IMR-90 (cell line): ENCODE measurements around the gene PPP6R3. TPM values are rescaled to one million over a fixed set of nuclear protein-coding genes. Genes with fewer than 3 reads are reported as not detected.

ENCODE experiments used
- ATAC-seq: fragments of 200-7000 bp; cut with Tn5 transposase; 2 replicates; pipeline ENCODE4 v1.9.1; 2020; ENCODE audit warnings: low read depth, mild to moderate bottlenecking, moderate library complexity
- BruUV-seq: library from RNA; stranded (reverse); fragments of 400-500 nt; replicated peaks from 2 replicates; lab custom pipeline; 2021; lab: Mats Ljungman, UMichigan
- CTCF ChIA-PET: fragments of 300-600 bp; formaldehyde crosslinking; extraction: SDS; loops from one replicate; lab custom pipeline; 2021; ENCODE audit warnings: antibody characterized with exemption; lab: Yijun Ruan, JAX
- POLR2A ChIA-PET: fragments of 300-600 bp; sonication (Branson Sonifier 250); formaldehyde crosslinking; loops from one replicate; lab custom pipeline; 2022; ENCODE audit warnings: antibody characterized with exemption; ENCODE audit not compliant: unreplicated experiment; lab: Charles Lee
- DNase-seq: peaks from one replicate; pipeline ENCODE4 v3.0.0; 2013
- H2AFZ ChIP-seq: replicated peaks from 2 replicates; pipeline ENCODE3; 2013; ENCODE audit warnings: low read length, mild to moderate bottlenecking; ENCODE audit not compliant: poor library complexity
- H2AK5ac ChIP-seq: 2 replicates; pipeline ENCODE4 v1.6.1; 2013; ENCODE audit warnings: low read depth, low read length, inconsistent platforms
- H2AK9ac ChIP-seq: replicated peaks from 2 replicates; pipeline ENCODE3; 2013; ENCODE audit warnings: mild to moderate bottlenecking, low read depth, low read length, moderate library complexity; ENCODE audit not compliant: poor library complexity
- H2BK120ac ChIP-seq: 2 replicates; pipeline ENCODE4 v1.6.1; 2013; ENCODE audit warnings: low read depth, low read length, inconsistent platforms
- H2BK15ac ChIP-seq: 3 replicates; pipeline ENCODE4 v1.6.1; 2013; ENCODE audit warnings: low read depth, low read length, inconsistent platforms
- H2BK20ac ChIP-seq: 2 replicates; pipeline ENCODE4 v1.6.1; 2013; ENCODE audit warnings: low read depth, mild to moderate bottlenecking, inconsistent platforms, low read length, moderate library complexity
- H2BK5ac ChIP-seq: 2 replicates; pipeline ENCODE4 v1.6.1; 2013; ENCODE audit warnings: mild to moderate bottlenecking, low read depth, low read length, inconsistent platforms; ENCODE audit not compliant: poor library complexity, severe bottlenecking
- H3K14ac ChIP-seq: replicated peaks from 2 replicates; pipeline ENCODE4 v1.6.1; 2013; ENCODE audit warnings: low read depth, low read length, inconsistent platforms
- H3K18ac ChIP-seq: 2 replicates; pipeline ENCODE4 v1.6.1; 2013; ENCODE audit warnings: low read depth, low read length, control low read depth
- H3K23ac ChIP-seq: 2 replicates; pipeline ENCODE4 v1.6.1; 2013; ENCODE audit warnings: low read depth, low read length, inconsistent platforms
- H3K27ac ChIP-seq: 2 replicates; pipeline ENCODE4 v1.5.1; 2013; ENCODE audit warnings: mild to moderate bottlenecking, control low read depth, low read length; ENCODE audit not compliant: insufficient read depth
- H3K27me3 ChIP-seq: 2 replicates; pipeline ENCODE4 v1.6.1; 2013; ENCODE audit warnings: low read length; ENCODE audit not compliant: control insufficient read depth, insufficient read depth
- H3K36me3 ChIP-seq: 2 replicates; pipeline ENCODE4 v1.6.1; 2013; ENCODE audit warnings: low read length, mixed read lengths; ENCODE audit not compliant: control insufficient read depth, insufficient read depth
- H3K4ac ChIP-seq: 2 replicates; pipeline ENCODE4 v1.6.1; 2013; ENCODE audit warnings: low read depth, low read length, inconsistent platforms
- H3K4me1 ChIP-seq: 2 replicates; pipeline ENCODE4 v1.6.1; 2013; ENCODE audit warnings: low read length, mixed read lengths; ENCODE audit not compliant: control insufficient read depth, insufficient read depth
- H3K4me2 ChIP-seq: 2 replicates; pipeline ENCODE4 v1.6.1; 2013; ENCODE audit warnings: low read depth, mild to moderate bottlenecking, control low read depth, low read length, moderate library complexity
- H3K4me3 ChIP-seq: 2 replicates; pipeline ENCODE4 v1.5.1; 2013; ENCODE audit warnings: low read depth, mild to moderate bottlenecking, control low read depth, low read length, moderate library complexity; ENCODE audit not compliant: insufficient read depth
- H3K56ac ChIP-seq: 2 replicates; pipeline ENCODE4 v1.6.1; 2013; ENCODE audit warnings: low read length, inconsistent platforms; ENCODE audit not compliant: insufficient read depth; ENCODE audit errors: extremely low read depth
- H3K79me1 ChIP-seq, 2 experiments: 2 replicates each; pipeline ENCODE4 v1.6.1; 2013; ENCODE audit warnings: low read length in 2 of 2, inconsistent platforms in 1 of 2, low read depth in 1 of 2
- H3K9ac ChIP-seq: 2 replicates; pipeline ENCODE4 v1.6.1; 2013; ENCODE audit warnings: low read depth, low read length, control low read depth
- H3K9me1 ChIP-seq: 2 replicates; pipeline ENCODE4 v1.6.1; 2013; ENCODE audit warnings: low read length, inconsistent platforms; ENCODE audit not compliant: insufficient read depth
- H3K9me3 ChIP-seq: 2 replicates; pipeline ENCODE4 v1.6.1; 2013; ENCODE audit warnings: low read length; ENCODE audit not compliant: control insufficient read depth, insufficient read depth
- H4K20me1 ChIP-seq: 2 replicates; pipeline ENCODE4 v1.6.1; 2013; ENCODE audit warnings: low read length, inconsistent platforms; ENCODE audit not compliant: insufficient read depth
- H4K5ac ChIP-seq: 2 replicates; pipeline ENCODE4 v1.6.1; 2013; ENCODE audit warnings: mild to moderate bottlenecking, low read depth, low read length, control low read depth
- H4K8ac ChIP-seq, 2 experiments: 2 replicates each; pipeline ENCODE4 v1.6.1; 2013; ENCODE audit warnings: low read depth in 2 of 2, low read length in 2 of 2, control low read depth in 1 of 2, inconsistent platforms in 1 of 2
- H4K91ac ChIP-seq: 2 replicates; pipeline ENCODE4 v1.6.1; 2013; ENCODE audit warnings: low read depth, low read length, inconsistent platforms; ENCODE audit not compliant: insufficient read depth
- BHLHE40 ChIP-seq: fragments of 150-350 bp; IDR thresholded peaks from 2 replicates; pipeline ENCODE4 v1.6.1; 2016; ENCODE audit warnings: mild to moderate bottlenecking, low read depth, low read length
- RAD21 ChIP-seq: IDR thresholded peaks from 2 replicates; pipeline ENCODE4 v1.6.1; 2012; ENCODE audit warnings: low read length, improper control_type of control experiment
- WGBS, 2 experiments: methylation state at CpG; one replicate each; pipeline versions ENCODE4 v1.1.5 to v1.1.7; 2013; ENCODE audit warnings: missing lambda C conversion rate in 2 of 2; ENCODE audit not compliant: insufficient read length in 1 of 2; ENCODE audit errors: extremely low coverage in 2 of 2; 5-methylcytosine and 5-hydroxymethylcytosine counted together
- dilution Hi-C: fragments of 300-500 bp; cut with HindIII; formaldehyde crosslinking; loops from one replicate; pipeline ENCODE4 v1.14.3; 2018; ENCODE audit warnings: low sequenced_read_pairs; ENCODE audit not compliant: unreplicated experiment
- in situ Hi-C: fragments of 300-500 bp; cut with MboI; formaldehyde crosslinking; loops from 3 replicates; pipeline ENCODE4 v1.14.3; 2019; ENCODE audit warnings: low sequenced_read_pairs, inconsistent platforms, mixed read lengths
- intact Hi-C: fragments of 100-400 bp; cut with micrococcal nuclease; formaldehyde crosslinking; loops from 2 replicates; pipeline ENCODE4 v1.10.0; 2022
- polyA plus RNA-seq, 3 experiments: library from polyadenylated mRNA; depleted of rRNA; stranded (reverse); fragments of >200 nt; gene quantifications; 2 replicates each; pipeline ENCODE4 v1.2.3, GENCODE V29; 2012; ENCODE audit warnings: low replicate concordance in 1 of 3
- total RNA-seq: library from RNA; depleted of rRNA; stranded (reverse); fragments of >200 nt; gene quantifications from 2 replicates; pipeline ENCODE4 v1.2.3, GENCODE V29; 2012

PPP6R3 gene
- total and polyA plus RNA-seq, 2 of the 4 experiments (the other 2 are of a cell fraction): 29.0 to 123 TPM

DNA sequence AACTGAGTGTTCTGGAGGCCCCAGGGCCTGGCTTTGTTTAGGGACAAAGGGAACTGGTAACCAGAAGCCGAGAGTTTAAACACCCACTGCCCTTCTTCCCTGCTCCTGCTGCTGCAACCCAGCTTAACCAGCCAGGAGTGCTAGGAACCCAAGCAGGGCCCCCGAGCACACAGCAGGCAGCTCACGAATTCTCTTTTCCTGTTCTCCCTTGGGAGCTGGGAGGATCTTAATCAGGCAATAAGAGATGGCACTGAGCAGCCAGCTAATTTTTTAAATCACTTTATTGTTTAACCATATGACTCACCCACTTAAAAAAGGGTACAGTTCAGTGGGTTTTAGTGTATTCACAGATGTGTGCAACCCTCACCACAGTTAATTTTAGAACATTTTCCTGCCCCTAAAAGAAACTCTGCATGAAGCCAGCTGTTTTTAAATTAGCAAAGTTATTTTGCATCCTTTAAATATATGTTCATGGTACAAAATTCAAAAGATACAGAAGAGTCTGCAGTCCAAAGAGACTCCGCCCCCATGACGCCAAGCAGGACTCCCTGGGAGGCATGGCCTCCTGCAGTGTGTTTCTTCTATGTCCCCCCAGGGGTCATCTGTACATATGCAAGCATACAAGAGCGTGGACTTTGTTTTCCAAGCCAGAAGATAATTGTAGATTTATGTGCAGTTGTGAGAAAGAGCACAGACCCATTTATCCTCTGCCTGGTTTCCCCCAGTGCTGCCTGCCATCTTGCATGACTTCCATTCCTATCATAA lies 18.9 kb upstream of the PPP6R3 start:
- Histone ChIP-seq H2AFZ (peak overlapping the region; percentile 40), H2BK5ac (no peak overlapping the region), H3K9ac (no peak overlapping the region), H3K23ac (0 out of 2 replicates have a peak overlapping the region, but pooled peaks have one; percentile 23), H3K14ac (0 out of 2 replicates have a peak overlapping the region, but pooled peaks have one; percentile 32), H3K56ac (no peak overlapping the region), H3K4me3 (no peak overlapping the region), H4K8ac (0 out of 4 replicates have a peak overlapping the region, but pooled peaks of 1 of the 2 experiments have one; percentile 13), H4K91ac (no peak overlapping the region), H3K27ac (peak overlapping the region; percentile 16), H3K27me3 (no peaks in the 10 kb centered on the region), H2BK15ac (no peak overlapping the region), H3K9me3 (no peaks in the 10 kb centered on the region), H2AK5ac (peak overlapping the region; percentile 20), H2BK20ac (no peak overlapping the region), H3K18ac (no peak overlapping the region), H4K5ac (no peak overlapping the region), H3K4me1 (peaks cover 20% of the 10 kb centered on the region), H2BK120ac (no peak overlapping the region), H2AK9ac (peak overlapping the region; percentile 82), H3K79me1 (0 out of 4 replicates have a peak, but pooled peaks cover 0 to 2% of the 10 kb centered on the region in 2 experiments), H3K4me2 (no peak overlapping the region; the same call in 1 of the 2 replicates), H4K20me1 (0 out of 2 replicates have a peak, but pooled peaks cover 3% of the 10 kb centered on the region), H3K36me3 (peaks cover 23% of the 10 kb centered on the region), H3K4ac (no peak overlapping the region), H3K9me1 (peaks cover 16% of the 10 kb centered on the region; the same call in 1 of the 2 replicates)
- POLR2A ChIA-PET: no interaction called here
- no CpG with 5 or more reads among the region's 6 CpGs for WGBS, 2 experiments
- CTCF ChIA-PET: no interaction called here
- in situ Hi-C loops: no loop called here
- intact Hi-C loops: no loop called here
- dilution Hi-C loops: no loop called here
- peak; percentile 56 for ATAC-seq
- DNase-seq: peak; percentile 45
- TF ChIP-seq BHLHE40: no peak
- no peak for TF ChIP-seq RAD21
- BruUV-seq: no TSS peak
